Heart left ventricle (tissue), 16 donors: Measurements from ENCODE around the gene DBNDD1. TPM values are rescaled to one million over a fixed set of nuclear protein-coding genes. Genes with fewer than 3 reads are reported as not detected.

Experiments used
- ATAC-seq, 4 donors: fragments of 200-7000 bp; cut with Tn5 transposase; one replicate each; pipeline ENCODE4 v1.9.1; 2020 to 2022; ENCODE audit warnings: moderate library complexity in 4 of 4, mild to moderate bottlenecking in 3 of 4, moderate number of reproducible peaks in 1 of 4
- DNase-seq, 5 donors: peaks; one replicate each; pipeline ENCODE4 v3.0.0-alpha.2; 2020
- H3K27ac ChIP-seq, 12 donors: fragments of 200-600 bp; sonication (generic) in 4 of 12; one replicate each; pipeline versions ENCODE4 v1.5.0 to v1.8.0; 2016 to 2022; ENCODE audit warnings: mild to moderate bottlenecking in 2 of 12
- H3K27me3 ChIP-seq, 9 donors: fragments of 200-600 bp; sonication (generic) in 2 of 9; one replicate each; pipeline versions ENCODE4 v1.5.1 to v1.8.0; 2016 to 2022; ENCODE audit warnings: mild to moderate bottlenecking in 3 of 9
- H3K36me3 ChIP-seq, 9 donors: fragments of 200-600 bp; sonication (generic) in 2 of 9; one replicate each; pipeline versions ENCODE4 v1.5.0 to v1.8.0; 2018 to 2022; ENCODE audit warnings: mild to moderate bottlenecking in 2 of 9
- H3K4me1 ChIP-seq, 12 donors: fragments of 200-600 bp; sonication (generic) in 4 of 12; one replicate each; pipeline versions ENCODE4 v1.5.0 to v1.8.0; 2016 to 2022; ENCODE audit warnings: mild to moderate bottlenecking in 3 of 12
- H3K4me3 ChIP-seq, 12 donors: fragments of 200-600 bp; sonication (generic) in 4 of 12; one replicate each; pipeline versions ENCODE4 v1.5.0 to v1.8.0; 2017 to 2022; ENCODE audit warnings: mild to moderate bottlenecking in 9 of 12, moderate library complexity in 4 of 12
- H3K9me3 ChIP-seq, 12 donors: fragments of 200-600 bp; sonication (generic) in 4 of 12; one replicate each; pipeline versions ENCODE4 v1.5.0 to v1.8.0; 2016 to 2022; ENCODE audit warnings: mild to moderate bottlenecking in 1 of 12
- CTCF ChIP-seq, 12 donors: fragments of 200-600 bp; sonication (generic) in 4 of 12; IDR thresholded peaks; one replicate each; pipeline versions ENCODE4 v1.5.0 to v1.8.0; 2018 to 2022; ENCODE audit warnings: antibody characterized with exemption in 12 of 12, mild to moderate bottlenecking in 5 of 12
- POLR2A ChIP-seq, 2 donors: fragments of 450-650 bp; IDR thresholded peaks; one replicate each; pipeline ENCODE4 v1.6.1; 2017; ENCODE audit warnings: antibody characterized with exemption in 2 of 2, mild to moderate bottlenecking in 2 of 2, moderate library complexity in 2 of 2
- WGBS, 4 donors: extraction: QIAGEN DNeasy Blood & Tissue Kit in 2 of 4; methylation state at CpG; one replicate each; pipeline versions ENCODE4 v1.1.5 to v1.1.7; 2013 to 2018; 5-methylcytosine and 5-hydroxymethylcytosine counted together
- intact Hi-C, 10 donors: fragments of 100-400 bp; cut with DNase I; formaldehyde crosslinking; loops; one replicate each; pipeline versions ENCODE4 v1.11.1 to v1.14.2; 2022
- polyA plus RNA-seq, 2 donors: library from polyadenylated mRNA; stranded (reverse); fragments of 200-250 nt; gene quantifications; one replicate each; pipeline ENCODE4 v1.2.3, GENCODE V29; 2013
- total RNA-seq, 9 donors: library from RNA; depleted of rRNA in 2 of 9; stranded (reverse); fragments of >200 nt in 2 of 9; fragmentation: NEBNext Ultra II Directional in 3 of 9; extraction: Animal tissue kit (Norgen Biotek cat#: 25700) in 3 of 9; gene quantifications; one replicate each; pipeline versions ENCODE4 v1.1.0 to v1.2.4, GENCODE V29; 2016 to 2023
- donor health status: ischemic (EF 13 %, LVEDD 7.1; RV severe dilation, severe dysfunction).
- donor health status: healthy with polysubstance abuse.
- donor health status: DM: no; HTN: yes; CAD: no.
- donor health status: DM: no; HTN: no; CAD: no.
- donor health status: ischemic (EF 25% LVEDD 6.9; RV normal size, moderate dysfunction).
- donor health status: ischemic (EF 25% LVEDD 5.7; RV mildly dilated, moderate dysfunction).
- donor health status: healthy.
- donor health status: DM: yes; HTN: yes; CAD: no.
- donor health status: ischemic (EF 35%, LVEDD 5.7; RV mildly dilated, moderate dysfunction).
- donor health status: nonischemic (EF 11% LVEDD 7.7; RV severe dilation, severe dysfunction).
- donor health status: DM: yes; HTN: yes; CAD: no.
- donor health status: PGD.
- donor health status: ischemic (EF 29% LVEDD 5.4; RV normal size, mild dysfunction).
- donor health status: nonischemic (EF 23%, LVEDD 6.1; RV moderate dilation, normal function).

The DBNDD1 gene
- total and polyA plus RNA-seq, 11 donors = 1.4 to 16.0 (median 4.4) TPM

GRCh38 chr16:90041896-90042473 lies 22.7 kb upstream of the DBNDD1 start:
- H3K4me3 ChIP-seq = no peak overlapping the region
- no peaks in the 10 kb centered on the region for H3K9me3 ChIP-seq
- peaks cover 0 to 14% (median 6%) of the 10 kb centered on the region in 12 donors for H3K4me1 ChIP-seq
- no peak for TF ChIP-seq CTCF (IDR thresholded peaks at IDR 0.05)
- no peak for TF ChIP-seq POLR2A (IDR thresholded peaks at IDR 0.05)
- peaks cover 0 to 9% (median 5%) of the 10 kb centered on the region in 9 donors for H3K27me3 ChIP-seq
- WGBS, 4 donors = 84 to 95% (median 87%) methylated on average over 16 of the region's 16 CpGs
- ATAC-seq (no peak), DNase-seq (no peak)
- H3K36me3 ChIP-seq = peaks cover 0 to 71% (median 53%) of the 10 kb centered on the region in 9 donors
- intact Hi-C loops = no loop called here
- H3K27ac ChIP-seq = no peak overlapping the region

GRCh38 chr16:90040152-90041023 lies 21.1 kb upstream of the DBNDD1 start:
- Histone ChIP-seq H3K4me3 (no peak overlapping the region), H3K9me3 (no peaks in the 10 kb centered on the region), H3K27ac (no peak overlapping the region), H3K27me3 (no peaks in the 10 kb centered on the region), H3K4me1 (peaks cover 0 to 9% (median 0%) of the 10 kb centered on the region in 12 donors), H3K36me3 (peaks cover 0 to 87% (median 69%) of the 10 kb centered on the region in 9 donors)
- ATAC-seq (peak in 1 of 4 donors; percentile 3), DNase-seq (no peak)
- WGBS, 4 donors = 93 to 96% (median 95%) methylated on average over 22 to 29 of the region's 29 CpGs
- no peak for TF ChIP-seq POLR2A (IDR thresholded peaks at IDR 0.05)
- TF ChIP-seq CTCF (IDR thresholded peaks at IDR 0.05) = no peak
- intact Hi-C loops = no loop called here

- TF ChIP-seq CTCF (IDR thresholded peaks at IDR 0.05) (no peak), POLR2A (IDR thresholded peaks at IDR 0.05) (no peak)
- 63 to 83% (median 76%) methylated on average over 12 of the region's 12 CpGs for WGBS, 4 donors
- no peak for DNase-seq
Measured at GRCh38 chr16:90037276-90037675, 18.0 kb upstream of the DBNDD1 start.

GRCh38 chr16:90035902-90036301 lies 16.6 kb upstream of the DBNDD1 start:
- no peaks in the 10 kb centered on the region for H3K27me3 ChIP-seq
- no peaks in the 10 kb centered on the region for H3K9me3 ChIP-seq
- DNase-seq (no peak), ATAC-seq (no peak)
- WGBS, 4 donors = 79 to 82% (median 81%) methylated on average over 5 of the region's 5 CpGs
- TF ChIP-seq CTCF (IDR thresholded peaks at IDR 0.05) (no peak), POLR2A (IDR thresholded peaks at IDR 0.05) (no peak)
- H3K4me3 ChIP-seq = no peak overlapping the region
- H3K4me1 ChIP-seq = peaks cover 0 to 9% (median 0%) of the 10 kb centered on the region in 12 donors
- no peak overlapping the region for H3K27ac ChIP-seq
- intact Hi-C loops = no loop called here
- H3K36me3 ChIP-seq = peaks cover 0 to 82% (median 65%) of the 10 kb centered on the region in 9 donors

More at GRCh38 chr16:90037276-90037675, 18.0 kb upstream of the DBNDD1 start:
- no peaks in the 10 kb centered on the region for H3K27me3 ChIP-seq
- intact Hi-C loops = no loop called here
- H3K36me3 ChIP-seq = peaks cover 0 to 79% (median 62%) of the 10 kb centered on the region in 9 donors
- no peak overlapping the region for H3K27ac ChIP-seq
- no peak overlapping the region for H3K4me3 ChIP-seq
- ATAC-seq = no peak
- no peaks in the 10 kb centered on the region for H3K9me3 ChIP-seq
- peaks cover 0 to 9% (median 0%) of the 10 kb centered on the region in 12 donors for H3K4me1 ChIP-seq
